ELF-1 (cell line): ENCODE results near the gene KNL1.
A peak's percentile ranks its signal among the peaks of the same experiment; 100 is the strongest.
"Not testable (repeated sequence)": the region's sequence is repeated elsewhere in the genome, so short reads cannot be mapped to it uniquely, and the experiment has no call there.

ENCODE experiments used
- DNase-seq: peaks from one replicate; pipeline ENCODE4 v3.0.0-alpha.2; 2016; ENCODE audit warnings: low read depth, low spot score

The KNL1 gene

DNA sequence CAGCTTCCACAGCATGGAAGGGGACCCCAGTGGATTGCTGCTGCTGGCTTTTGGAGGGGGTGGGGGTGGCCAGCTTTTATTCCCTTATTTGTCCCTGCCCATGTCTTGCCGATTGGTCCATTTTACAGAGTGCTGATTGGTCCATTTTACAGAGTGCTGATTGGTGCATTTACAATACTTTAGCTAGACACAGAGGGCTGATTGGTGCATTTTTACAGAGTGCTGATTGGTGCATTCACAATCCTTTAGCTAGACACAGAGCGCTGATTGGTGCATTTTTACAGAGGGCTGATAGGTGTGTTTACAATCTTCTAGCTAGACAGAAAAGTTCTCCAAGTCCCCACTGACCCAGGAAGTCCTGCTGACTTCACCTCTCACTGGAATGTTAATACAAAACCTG lies 12.3 kb upstream of the KNL1 start:
- DNase-seq, result not testable (repeated sequence)

DNA sequence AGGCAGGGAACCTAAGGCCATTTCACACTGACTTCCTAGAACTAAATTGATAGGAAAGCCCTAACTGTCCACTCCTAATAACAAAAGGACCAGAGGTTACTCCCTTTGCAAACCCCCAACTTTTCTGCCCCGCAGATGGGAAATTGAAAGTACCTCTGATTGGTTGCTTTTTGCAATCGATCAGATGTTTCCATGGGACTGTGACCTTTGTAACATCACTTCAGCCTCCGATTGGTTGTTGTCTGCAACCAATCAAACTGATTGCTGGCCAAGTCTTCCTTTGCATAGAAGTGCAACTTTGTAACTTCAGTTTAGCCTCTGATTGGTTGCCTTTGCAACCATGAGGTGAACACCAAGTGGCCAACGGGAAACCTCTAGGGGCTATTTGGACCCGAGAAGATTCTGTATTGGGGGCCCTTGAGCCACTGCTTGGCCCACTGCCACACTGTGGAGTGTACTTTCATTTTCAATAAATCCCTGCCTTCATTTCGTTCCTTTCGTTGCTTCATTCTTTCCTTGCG lies 11.3 kb upstream of the KNL1 start:
- DNase-seq, result peak; percentile 59

DNA sequence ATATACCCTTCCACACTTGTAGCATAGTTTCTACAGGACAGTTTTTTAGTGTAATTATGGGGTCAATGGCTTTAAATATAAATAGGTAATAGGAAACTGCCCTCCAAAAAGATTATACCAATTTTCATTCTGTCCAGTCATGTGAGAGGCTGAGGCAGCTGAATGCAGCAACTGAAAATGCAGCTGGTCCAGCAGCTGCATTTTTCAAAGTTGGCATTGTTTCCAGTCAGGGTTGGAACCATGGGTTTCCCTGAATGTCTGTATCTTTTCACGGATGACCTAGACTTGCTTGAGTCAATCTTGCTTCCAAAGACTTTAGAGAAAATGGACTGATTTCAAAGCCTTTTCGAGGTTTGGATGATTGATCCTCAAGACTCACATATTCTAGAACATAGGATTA lies 9.9 kb upstream of the KNL1 start:
- no peak for DNase-seq

DNA sequence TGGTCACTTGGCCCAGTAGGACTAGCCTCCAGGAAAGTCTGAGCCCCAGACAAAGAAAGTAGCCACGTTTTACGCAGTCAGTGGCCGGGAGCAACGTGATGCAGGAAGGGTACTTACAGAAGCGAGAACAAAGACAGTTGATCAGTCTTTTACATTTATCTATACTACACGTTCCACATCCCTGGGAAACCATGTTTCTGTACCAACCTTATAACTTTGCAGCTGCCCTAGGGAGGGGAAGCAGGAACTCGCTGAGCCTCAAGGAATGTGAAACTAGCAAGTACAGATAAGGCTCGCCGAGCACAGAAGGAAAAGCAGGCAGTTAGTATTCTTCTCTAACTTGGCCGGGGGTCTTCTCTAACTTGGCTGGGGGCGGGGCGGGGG lies 3.4 kb upstream of the KNL1 start:
- peak; percentile 38 for DNase-seq

DNA sequence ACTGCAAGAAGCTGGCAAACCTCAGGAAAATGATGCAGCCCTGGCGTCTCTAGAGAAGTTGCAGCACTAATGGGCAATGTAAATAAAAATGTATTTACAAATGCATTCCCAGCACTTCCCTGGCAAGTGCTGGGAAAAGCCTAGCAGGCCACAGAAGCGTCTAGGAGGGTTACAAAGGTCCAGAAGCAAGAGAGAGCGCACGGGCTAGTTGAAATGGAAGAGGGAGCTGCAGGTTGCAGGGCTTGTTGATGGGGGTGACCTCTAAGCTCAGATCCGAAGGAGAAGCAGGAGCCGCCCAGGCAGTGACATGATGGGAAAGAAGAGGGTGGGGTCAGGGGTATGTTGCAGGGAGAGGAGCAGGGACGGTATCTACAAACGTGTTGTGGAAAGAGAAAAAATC lies 2.7 kb upstream of the KNL1 start:
- DNase-seq, result peak; percentile 37

DNA sequence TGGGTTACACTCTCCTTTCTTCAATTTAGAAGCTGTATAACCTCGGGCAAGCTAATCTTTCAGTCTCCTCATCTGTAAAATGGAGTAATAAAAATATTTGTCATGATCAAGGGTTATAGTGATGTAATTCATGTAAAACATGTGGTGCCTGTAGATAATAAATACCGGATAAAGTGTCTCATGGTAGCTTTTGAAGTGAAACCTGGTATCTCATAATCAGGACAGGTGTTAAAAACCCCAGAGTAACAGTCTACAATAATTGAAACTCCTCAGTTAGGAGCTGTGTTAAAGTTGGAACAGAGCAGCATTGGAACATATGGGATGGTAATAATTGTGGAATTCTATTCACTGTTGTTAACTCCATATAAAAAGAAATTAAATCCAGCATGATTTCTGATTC lies 884 bp upstream of the KNL1 start:
- no peak for DNase-seq

DNA sequence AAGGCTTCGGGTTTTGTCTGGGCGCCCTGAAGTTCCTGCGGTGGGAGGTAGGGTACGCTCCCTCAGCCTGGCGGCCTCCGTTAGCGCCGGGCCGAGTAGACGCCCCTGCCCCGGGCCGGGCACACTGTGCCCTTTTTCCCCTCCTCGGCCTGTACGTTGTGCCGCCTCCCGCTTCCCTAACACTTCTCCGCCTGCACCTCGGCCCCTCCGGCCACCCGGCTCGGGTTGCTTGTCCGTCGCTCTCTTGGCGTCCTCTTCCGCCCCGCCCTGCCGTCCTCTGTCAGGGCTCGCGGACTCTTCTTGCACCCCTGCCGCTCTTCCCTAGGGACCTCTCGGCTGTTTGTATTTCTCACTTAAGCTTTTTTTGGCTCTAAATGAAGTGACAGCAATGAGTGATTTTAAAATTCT lies 384 bp downstream of the KNL1 start:
- peak; percentile 89 for DNase-seq

DNA sequence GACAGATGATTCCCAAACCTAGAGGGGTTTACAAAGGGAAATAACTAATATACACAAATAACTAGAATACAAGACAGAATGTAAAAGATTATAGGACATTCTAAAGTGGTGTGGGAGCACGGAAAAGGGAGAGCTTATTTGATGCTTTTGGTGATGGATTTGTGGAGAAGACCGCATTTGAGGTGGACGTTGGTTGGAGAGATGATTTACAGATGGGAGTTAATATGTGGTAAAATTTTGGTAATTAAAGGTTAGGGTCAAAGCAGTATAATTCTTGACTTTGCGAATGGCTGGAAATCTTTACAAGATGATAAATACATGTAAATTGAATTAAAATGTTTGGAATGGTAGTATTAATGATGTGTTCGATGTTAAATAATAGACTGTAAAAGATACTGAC lies 1.2 kb downstream of the KNL1 start:
- DNase-seq, result no peak

DNA sequence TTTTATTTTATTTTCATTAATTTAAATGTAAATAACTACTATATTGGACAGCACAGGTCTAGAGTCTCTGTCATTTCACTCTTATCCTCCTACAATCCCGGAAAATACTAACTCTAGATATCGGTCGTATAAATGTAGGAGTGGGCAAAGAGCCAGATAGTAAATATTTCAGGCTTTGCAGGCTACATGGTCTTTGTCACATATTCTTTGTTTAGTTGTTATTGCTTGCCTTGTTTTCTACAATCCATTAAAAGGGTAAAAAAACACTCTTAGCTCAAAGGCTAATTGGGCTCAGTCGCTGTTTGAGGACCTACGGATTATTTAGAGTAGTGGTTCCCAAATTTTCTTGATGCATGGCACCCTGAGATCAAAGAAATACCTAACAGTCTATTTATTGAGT lies 1.7 kb downstream of the KNL1 start:
- no peak for DNase-seq

DNA sequence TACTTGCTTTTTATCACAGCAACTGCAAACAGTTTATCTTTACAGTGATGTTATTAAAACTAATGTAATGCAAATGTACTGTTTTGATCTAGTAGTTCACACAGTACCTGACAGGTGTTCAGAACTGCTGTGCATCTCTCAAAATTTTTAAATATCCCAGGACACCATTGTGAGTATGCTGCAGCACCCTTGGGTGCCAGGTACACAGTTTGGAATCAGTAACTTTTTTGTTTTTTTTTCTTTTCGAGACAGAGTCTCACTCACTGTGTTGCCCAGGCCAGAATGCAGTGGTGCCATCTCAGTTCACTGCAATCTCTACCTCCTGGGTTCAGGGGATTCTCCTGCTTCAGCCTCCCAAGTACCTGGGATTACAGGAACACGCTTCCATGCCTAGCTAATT lies 3.0 kb downstream of the KNL1 start:
- no peak for DNase-seq

DNA sequence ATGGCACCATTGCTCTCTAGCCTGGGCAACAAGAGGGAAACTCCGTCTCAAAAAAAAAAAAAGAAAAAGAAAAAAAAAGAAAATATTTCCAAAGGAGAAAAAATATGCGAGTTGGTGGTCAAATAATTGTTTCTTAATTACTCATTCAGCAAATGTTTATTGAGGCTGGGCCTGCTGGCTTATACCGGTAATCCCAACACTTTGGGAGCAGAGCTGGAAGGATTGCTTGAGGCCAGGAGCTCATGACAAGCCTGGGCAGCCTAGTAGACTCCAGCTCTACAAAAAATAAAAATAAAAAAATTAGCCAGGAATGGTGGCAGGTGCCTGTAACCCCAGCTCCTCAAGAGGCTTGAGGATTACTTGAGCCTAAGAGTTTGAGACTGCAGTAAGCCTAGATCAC lies 4.1 kb downstream of the KNL1 start:
- no peak for DNase-seq

DNA sequence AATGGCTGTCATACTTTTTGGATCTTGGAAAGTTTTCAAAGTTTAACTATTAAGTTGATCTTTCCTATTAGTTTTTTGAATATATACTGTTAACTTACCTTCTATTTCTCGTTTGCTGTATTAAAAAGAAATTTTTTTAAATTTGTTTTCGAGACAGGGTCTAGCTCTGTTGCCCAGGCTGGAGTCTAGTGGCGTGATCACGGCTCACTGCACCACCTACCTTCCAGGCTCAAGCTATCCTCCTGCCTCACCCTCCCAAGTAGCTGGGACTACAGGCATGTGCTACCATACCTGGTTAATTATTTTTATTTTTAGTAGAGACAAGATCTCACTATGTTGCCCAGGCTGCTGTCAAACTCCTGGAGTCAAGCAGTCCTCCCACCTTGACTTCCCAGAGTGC lies 4.6 kb downstream of the KNL1 start:
- DNase-seq, result no peak

DNA sequence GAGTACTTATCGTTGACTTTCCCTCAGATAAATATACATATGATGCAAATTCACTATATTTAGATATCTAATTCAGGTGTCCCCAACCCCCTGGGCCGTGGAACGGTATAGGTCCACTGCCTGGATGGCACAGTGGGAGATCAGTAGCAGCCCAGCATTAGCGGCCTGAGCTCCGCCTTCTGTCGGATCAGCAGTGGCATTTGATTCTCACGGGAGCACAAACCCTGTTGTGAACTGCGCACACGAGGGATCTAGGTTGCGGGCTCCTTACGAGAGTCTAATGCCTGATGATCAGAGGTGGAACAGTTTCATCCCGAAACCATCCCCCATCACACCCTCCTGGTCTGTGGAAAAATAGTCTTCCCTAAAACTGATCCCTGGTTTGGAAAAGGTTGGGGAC lies 6.9 kb downstream of the KNL1 start:
- DNase-seq, result peak; percentile 52

DNA sequence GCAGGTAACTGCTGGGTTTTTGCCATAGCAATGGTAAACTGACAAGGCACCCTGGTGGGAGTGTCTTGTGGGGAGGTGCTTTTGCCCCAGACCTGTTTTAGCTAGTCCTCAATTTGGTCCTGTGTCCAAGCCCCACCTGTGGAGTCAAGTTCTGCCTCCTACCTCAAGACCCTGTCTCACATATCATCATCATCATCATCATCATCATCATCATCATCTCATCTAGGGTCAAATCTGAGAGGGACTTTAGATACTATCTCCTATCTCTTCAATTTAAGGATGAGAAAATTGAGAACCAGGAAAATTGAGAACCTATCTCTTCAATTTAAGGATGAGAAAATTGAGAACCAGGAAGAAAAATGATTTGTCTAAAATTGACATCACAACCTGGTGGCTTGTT lies 9.9 kb downstream of the KNL1 start:
- DNase-seq, result no peak

DNA sequence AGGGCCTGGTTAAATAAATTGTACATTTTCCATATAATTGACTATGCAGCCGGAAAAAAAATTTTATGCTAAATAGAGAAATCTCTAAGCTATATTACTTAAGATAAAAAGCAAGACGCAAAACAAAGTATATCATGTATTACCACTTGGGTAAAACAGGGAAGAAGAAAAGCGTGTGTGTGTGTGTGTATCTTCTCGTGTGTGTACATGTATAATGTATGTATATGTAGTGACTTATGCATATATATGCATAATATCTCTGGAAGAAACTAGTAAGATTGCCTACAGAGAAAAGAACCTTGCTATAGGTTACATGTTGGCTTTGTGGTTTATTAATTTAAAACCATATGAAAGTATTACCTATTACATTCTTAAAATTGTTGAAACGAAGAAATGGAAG lies 19.0 kb downstream of the KNL1 start:
- DNase-seq, result no peak

DNA sequence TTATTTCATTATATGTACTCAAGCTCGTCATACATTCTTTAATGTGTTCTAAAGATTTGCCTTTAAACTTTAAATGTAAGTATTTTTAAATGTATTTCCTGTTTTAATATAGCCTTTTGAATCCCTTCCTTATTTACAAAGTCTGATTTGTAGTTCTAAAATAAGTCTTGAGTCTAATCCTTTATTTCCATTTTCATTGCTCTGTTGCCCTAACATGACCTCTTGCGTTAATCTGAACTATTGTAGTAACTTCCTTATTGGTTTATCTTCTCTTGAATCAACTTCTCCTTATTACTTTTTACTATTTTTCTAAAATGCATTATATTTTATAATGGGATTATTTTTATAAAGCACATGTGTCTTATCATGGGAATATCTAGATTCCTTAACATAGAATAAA lies 24.0 kb downstream of the KNL1 start:
- no peak for DNase-seq

DNA sequence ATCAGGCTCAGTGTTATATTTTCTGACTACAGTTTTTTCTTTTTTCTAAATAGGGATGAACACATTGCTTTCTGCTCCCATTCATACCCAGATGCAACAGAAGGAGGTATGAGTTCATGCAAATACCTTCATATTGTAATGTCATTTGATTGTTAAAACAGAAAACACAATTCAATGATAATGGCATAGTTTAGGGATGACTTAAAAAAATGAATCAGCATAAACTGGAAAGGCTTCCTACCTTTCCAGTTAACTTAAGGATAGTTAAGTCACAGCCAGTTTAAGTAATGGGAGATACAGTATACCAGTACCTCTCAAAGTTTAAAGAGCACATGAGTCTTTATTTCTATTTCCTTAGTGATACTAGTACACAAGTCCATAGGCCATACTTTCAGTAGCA lies 24.9 kb downstream of the KNL1 start:
- no peak for DNase-seq

DNA sequence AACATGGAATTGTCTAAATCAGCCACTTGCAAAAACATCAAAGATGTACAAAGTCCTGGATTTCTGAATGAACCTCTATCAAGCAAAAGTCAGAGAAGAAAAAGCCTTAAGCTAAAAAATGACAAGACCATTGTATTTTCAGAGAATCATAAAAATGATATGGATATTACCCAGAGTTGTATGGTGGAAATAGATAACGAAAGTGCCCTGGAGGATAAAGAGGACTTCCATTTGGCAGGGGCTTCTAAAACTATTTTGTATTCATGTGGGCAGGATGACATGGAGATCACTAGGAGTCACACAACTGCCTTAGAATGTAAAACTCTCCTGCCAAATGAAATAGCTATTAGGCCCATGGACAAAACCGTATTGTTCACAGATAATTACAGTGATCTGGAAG lies 29.3 kb downstream of the KNL1 start:
- no peak for DNase-seq

DNA sequence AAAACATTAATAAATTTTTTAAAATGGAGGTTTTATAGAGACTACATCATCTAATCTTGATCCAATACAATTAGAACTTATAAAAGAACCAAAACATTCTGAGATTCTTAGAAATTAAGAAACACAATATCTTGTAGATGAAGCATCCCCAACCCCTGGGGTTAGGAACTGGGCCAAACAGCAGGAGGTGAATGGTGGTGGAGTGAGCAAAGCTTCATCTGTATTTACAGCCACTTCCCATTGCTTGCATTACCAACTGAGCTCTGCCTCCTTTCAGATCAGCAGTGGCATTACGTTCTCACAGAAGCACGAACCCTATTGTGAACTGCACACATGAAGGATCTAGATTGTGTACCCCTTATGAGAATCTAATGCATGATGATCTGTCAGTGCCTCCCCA lies 36.3 kb downstream of the KNL1 start:
- no peak for DNase-seq

DNA sequence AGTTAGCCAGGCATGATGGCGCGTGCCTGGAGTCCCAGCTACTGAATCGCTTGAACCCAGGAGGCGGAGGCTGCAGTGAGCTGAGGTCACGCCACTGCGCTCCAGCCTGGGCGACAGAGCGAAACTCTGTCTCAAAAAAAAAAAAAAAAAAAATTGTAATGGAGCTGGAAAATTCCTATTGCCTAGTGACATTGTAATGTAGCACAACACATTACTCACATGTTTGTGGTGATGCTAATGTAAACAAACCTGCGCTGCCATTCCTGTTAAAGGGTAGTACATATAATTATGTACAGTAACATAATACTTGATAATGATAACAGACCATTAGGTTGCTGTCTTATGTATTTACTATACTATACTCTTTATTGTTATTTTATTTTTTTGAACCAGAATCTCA lies 39.1 kb downstream of the KNL1 start:
- DNase-seq, result no peak

DNA sequence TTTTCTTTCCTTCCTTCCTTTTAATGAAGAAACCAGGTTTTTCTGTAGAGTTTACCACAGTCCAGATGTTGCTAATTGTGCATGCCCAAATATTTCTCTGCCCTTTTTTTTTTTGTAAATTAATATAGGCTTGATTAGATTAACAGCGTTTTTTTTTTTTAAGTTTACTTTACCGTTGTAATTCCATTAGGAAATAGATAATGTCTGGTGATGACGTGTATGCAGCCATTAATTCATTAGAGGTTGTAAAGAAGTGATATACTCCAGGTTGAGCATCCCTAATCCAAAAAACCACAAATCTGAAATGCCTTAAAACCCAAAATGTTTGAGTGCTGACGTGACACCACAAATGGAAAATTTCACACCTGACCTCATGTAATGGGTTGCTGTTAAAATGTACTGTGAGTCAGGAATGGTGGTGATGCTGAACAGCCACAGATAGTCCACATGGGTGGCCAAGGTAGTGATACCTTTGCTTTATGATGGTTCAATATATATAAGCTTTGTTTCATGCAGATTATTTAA lies 43.2 kb downstream of the KNL1 start:
- DNase-seq, result no peak

DNA sequence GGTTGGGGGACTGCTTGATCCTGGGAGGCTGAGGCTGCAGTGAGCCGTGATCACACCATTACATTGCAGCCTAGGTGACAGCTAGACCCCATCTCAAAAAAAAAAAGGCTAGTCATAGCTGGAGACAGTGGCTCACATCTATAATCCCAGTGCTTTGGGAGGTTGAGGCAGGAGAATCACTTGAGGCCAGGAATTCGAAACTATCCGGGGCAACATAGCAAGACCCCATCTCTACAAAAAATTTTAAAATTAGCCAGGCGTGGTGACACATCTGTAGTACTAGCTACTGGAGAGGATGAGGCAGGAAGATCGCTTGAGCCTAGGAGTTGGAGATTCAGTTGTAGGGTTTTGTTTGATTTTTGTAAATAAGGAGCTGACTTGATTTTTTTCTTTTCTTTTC lies 45.6 kb downstream of the KNL1 start:
- no peak for DNase-seq

DNA sequence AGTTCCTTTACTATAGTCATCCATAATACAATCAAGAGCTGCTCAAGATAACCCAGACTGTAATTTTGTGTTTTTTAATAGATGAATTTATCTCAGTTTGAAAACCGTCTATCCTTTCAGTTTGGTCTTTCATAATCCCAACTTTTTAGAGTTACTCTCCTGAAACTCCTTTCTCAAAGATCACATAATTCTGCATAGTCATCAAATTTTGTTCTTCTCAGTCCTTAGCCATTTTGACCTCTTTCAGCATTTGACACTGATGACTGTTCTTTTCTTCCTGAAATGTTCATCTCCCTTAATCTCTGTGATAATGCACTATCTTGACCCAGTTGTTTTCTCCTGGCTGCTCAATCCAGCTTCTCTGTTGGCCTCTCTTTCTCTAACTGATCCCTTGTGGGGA lies 53.5 kb downstream of the KNL1 start:
- no peak for DNase-seq

DNA sequence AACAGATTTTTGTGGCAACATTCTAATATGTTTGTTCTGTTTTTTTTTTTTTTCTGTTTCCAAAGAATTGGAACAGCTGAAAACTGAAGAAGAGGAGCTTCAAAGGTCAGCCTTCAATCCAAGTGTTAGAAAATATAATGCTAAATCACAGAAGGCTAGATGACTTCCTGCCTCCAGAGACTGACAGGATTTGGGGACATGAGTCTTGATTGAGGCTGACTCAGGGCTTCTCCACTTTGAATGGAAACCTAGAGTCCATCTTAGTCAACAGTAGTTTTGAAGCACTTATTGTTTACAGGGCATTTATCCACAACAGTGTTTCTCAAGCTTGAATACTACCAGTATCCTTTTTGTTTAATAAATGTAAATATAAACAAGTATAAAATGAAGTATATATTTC lies 56.4 kb downstream of the KNL1 start:
- no peak for DNase-seq

DNA sequence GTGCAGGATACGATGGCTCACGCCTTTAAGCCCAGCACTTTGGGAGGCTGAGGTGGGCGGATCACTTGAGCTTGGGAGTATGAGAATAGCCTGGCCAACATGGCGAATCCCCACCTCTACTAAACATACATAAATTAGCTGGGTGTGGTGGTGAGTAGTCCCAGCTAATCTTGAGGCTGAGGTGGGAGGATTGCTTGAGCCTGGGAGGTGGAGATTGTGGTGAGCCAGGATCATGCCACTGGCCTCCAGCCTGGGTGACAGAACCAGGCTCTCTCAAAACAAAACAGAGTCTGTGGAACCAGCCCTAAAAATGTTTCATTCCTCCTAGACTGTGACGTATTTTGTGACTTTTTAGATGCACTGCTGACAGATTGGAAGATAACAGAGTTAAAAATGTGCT lies 66.6 kb downstream of the KNL1 start:
- DNase-seq, result no peak
